Kidney tubule cell (primary cell): ENCODE measurements around the gene TAS2R41.

Experiments
- DNase-seq: peaks from one replicate; pipeline ENCODE4 v3.0.0-alpha.2; 2018; ENCODE audit warnings: low spot score

Gene TAS2R41

DNA sequence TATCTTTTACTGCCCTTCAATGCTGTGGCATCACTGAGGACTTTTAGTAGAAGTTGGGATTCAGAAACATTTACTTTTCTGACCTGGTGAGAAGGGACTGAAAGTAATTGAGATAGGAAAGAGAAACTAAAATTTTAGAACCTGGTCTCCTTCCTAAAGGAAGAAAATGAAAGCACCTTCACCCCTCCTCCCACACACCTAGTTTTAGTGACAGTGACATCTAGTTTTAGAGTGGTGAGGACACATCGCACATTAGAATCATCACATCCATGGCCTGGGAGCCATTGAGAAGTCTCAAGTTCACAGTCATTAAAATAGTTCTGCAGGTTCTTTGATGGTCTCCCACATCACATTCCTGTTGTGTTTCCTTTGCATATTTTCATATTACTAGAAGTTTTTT, 16.1 kb downstream of the TAS2R41 start:
- DNase-seq: no peak

GRCh38 chr7:143494622-143495021, 16.9 kb downstream of the TAS2R41 start:
- DNase-seq: no peak

DNA sequence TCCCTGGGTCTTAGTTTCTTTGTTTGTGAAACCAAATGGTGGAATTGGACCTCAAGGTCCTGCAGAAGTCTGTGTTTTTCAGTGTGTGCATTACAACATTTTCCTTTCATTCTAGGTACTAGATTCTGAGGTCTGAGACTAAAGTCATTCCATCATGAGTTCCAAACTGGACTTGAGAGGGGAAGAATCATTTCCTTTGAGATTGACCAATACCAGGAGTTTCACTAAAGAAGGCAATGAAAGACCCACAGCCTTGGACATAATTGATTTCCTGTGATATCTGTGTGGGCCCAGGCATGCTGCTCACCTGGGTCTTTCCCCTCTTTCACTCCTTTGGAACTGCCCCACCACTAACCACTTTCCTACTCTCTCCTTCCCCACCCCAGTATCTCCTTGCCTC, 18.2 kb downstream of the TAS2R41 start:
- no peak for DNase-seq

DNA sequence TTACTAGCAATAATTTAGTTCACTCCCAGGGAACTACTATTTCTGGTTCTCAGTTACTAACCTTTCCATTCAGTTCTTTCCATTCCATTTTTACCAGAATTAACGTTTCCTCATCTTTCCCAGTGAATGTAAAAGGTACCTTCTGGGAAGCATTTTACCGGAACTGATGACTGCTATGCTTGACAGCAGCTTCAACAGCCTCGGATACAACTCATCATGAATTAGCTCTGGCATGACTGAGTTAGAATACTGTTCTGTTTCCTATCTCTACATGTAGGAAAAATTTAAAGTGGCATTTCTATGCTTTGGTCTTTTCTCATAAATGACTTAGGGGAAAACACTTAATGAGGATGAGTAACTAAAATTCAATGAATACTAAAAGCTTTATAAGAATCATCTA, 18.6 kb downstream of the TAS2R41 start:
- DNase-seq: no peak

DNA sequence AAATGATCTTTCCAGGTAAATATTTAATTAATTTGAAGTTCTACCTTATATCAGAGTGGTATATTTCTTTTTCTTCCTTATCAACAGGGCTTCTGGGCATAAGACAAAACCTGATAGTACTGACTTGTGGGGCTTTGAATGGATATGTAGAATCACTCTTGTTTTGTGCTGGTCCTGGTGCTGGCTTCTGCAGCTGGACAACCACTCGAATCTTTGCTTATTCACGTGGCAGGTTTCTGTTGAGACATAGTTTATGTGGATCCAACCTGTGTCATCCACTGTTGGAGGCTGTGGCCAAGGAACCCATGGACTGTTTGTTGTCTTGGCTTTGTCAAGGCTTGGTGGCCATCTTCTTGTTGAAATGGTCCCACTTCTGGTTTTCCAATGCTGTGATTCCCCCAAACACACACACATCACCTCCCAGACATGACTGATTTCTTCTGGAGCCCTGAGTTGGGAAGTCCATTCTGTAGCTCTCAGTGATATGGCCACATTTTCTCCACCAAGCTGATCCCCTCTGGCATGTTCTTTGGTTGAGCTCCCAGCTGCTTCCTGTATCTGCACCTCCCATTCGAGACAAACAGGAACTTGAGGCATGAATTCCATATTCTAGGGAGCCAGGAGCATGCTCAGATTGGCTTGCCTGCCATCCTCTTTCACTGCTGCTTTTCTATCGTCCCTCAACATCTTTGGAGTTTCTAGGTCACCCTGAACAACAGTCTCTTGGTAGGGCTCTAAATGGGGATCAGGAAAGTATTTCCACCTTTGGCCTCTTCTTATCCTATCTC, 19.5 kb downstream of the TAS2R41 start:
- DNase-seq: no peak

DNA sequence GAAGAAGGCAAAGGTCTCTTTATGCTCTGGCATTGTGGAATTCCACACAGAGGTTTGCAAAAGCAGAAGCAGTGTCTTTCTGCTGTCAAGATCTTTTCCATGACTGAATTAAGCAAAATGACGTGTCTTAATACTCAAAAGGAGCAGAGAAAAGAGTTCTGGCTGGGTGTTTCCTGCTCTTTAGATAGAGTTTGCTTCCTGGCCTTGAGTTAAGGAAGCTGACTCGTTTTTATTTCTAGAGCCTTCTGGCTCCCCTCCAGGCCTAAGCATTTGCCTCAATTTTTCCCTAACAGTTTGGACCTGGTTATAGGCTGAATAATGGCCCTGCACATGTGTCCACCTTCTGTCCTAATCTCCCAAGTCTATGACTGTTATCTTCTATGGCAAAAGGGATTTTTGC, 21.6 kb downstream of the TAS2R41 start:
- no peak for DNase-seq

DNA sequence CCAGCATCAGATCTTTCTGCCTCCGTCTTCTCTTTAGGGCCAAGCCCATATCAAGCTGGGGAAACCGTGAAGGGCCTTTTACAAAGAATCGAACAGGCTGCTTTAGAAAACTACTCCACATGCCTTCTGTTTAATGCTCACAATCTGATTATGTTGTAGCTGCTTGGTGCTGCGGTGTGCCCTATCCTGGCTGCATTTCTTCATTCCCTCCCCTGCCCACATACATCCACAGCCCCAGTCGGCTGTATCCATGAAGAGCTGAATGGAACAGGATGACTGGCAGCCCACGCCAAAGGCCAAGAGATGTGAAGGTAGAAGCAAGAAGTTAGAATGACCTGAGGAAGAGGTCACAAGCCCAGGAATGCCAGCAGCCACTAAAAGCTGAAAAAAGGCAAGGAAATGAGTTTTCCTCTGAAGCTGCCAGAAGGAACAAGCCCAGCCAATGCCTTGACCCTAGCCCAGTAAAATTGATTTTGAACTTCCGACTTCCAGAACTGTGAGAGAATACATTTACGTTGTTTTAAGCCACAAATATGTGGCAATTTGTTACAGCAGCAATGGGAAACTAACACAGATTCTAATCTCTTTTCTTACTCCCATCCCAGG, 22.2 kb downstream of the TAS2R41 start:
- DNase-seq: no peak

DNA sequence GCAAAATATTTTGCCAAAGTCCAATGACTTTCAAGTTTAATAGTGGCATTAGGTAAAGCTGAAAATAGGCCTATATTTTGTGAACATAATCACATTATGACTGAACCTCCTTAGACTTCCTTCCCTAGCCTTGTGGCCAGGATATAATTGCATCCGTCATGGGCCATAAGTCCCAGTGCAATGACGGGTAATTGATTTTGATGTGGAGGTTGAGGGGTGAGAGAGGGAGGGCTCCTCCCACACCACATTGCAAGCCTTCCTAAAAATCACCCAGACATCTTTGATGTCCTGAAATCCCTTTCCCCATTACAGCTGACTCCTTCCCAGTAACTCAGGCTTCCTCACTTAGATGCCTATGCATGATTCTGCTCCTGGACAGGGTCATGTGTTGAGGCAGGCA, 25.6 kb downstream of the TAS2R41 start:
- no peak for DNase-seq

- no peak for DNase-seq
Measured at GRCh38 chr7:143504215-143504936, 26.7 kb downstream of the TAS2R41 start.

GRCh38 chr7:143504937-143505297, 27.2 kb downstream of the TAS2R41 start:
- DNase-seq: no peak

- no peak for DNase-seq
Measured at GRCh38 chr7:143505838-143506237, 28.2 kb downstream of the TAS2R41 start.

DNA sequence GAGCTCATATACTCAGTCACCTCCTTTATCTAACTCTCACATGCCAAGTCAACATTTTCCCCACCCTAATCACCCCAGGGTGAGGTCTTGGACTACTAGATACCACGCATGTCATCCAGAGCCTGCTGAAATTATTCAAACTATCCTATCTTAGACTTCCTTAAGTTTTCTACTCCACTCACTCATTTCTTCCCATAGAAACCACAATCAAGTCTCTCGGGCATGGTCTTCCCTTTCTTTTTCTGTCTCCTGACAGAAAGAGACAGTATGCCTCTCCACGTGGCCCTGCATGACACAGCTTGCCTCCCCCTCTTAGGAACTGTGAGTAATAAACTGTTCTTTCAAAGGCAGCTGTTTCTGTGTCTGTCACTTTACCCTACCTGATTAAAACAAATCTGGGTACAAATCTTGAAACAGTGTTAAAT, 29.4 kb downstream of the TAS2R41 start:
- DNase-seq: no peak

GRCh38 chr7:143507534-143508055, 29.9 kb downstream of the TAS2R41 start:
- no peak for DNase-seq

DNA sequence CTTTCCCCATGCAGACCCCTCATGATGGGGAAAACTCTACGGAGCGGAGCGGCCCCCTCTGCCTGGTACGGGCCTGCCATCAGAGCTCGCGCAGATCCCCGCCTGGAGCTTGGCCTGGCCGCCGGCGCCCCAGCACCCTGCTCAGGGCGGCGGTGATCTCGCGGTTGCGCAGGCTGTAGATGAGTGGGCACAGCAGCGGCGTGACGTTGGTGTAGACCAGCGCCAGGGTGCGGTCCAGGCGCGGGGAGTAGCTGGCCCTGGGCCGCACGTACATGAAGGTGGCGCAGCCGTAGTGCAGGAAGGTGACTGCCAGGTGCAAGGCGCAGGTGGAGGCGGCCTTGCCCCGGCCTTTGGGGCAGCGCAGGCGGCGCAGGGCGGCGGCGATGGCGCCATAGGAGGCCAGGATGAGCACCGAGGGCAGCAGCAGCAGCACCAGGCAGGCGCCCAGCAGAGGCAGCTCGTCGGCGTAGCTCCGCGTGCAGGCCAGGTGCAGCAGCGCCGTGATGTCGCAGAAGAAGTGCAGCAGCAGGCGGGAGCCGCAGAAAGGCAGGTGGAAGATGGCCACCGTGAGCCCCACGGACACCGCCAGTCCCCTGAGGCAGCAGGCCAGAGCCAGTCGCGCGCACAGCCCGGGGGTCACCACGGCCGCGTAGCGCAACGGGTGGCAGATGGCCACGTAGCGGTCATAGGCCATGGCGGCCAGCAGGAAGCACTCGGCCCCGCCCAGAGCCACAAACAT, 33.4 kb downstream of the TAS2R41 start:
- no peak for DNase-seq

- no peak for DNase-seq
Measured at GRCh38 chr7:143511593-143512047, 33.9 kb downstream of the TAS2R41 start.

DNA sequence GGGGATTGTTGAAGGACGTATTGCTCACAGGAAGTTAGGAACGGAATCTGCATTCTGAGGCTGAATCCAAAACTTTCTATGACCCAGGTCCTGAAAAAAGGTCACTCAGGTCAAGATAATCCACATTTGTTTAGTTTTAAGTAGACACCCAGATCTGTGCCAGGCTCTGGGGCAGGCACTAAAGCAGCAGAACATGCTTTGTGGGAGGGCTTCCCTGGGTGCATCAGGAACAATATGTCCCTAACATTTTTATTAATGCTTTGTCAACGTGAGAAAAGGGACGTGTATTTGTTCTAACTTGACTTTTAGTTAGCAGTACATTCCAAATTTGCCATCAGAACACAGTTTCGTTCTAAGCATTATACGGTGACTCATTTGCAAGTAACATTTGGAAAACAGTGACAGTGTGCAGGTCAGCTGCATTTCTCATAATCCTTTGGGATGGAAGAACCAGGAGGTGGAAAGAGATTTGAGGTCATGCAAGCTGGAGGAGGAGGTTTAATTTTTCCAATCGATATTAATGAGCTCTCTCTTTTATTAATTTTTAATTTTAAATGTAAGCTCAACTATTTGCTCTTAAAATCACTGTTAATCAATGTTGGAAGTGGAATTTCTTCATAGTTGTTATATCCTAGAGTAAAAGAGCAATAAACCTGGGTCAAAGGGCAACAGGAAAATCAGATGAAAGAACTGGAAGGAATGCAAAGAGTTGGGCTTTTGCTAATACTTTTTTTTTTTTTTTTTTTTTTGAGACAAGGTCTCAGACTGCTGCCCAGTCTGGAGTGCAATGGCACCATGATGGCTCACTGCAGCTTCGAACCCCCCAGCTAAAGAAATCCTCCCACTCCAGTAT, 35.0 kb downstream of the TAS2R41 start:
- DNase-seq: no peak

GRCh38 chr7:143514487-143514886, 36.8 kb downstream of the TAS2R41 start:
- DNase-seq: no peak

DNA sequence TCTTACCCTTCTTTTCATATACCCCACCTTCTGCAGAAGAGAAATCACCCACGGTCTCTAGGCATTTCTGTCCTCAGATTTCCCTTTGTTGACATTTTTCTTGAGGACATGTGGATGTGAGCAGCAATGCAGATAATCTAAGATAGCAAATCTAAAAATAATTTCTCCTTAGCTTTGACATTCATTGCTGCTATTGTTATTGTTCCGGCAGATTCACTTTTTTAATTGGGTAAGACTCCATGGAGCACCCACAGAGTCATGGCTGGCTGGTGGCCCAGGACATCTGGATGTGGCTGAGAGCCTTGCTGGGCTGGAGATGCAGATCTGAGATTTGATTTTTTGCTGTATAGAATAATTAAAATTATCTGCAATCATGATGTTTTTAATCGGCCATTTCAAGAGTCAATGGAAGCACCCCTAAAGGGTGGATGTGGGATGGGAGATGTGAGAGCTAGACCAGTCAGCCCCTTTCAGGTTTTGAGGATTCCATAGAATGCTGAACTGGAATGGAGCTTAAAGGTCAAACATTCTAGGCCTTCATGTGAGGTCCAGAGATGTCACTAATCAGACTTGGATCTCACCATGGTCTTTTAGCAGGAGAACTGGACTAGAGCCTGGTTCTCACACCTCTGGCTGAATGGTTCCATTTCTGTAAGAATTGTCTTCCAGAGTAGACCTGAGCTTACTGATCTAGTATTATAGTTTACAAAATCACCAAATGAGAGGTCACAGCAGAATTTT, 37.5 kb downstream of the TAS2R41 start:
- no peak for DNase-seq

- DNase-seq: no peak
Measured at GRCh38 chr7:143516981-143517380, 39.3 kb downstream of the TAS2R41 start.

- no peak for DNase-seq
Measured at GRCh38 chr7:143518521-143518920, 40.8 kb downstream of the TAS2R41 start.

GRCh38 chr7:143518941-143519340, 41.3 kb downstream of the TAS2R41 start:
- no peak for DNase-seq
